DMS79 (cell line): ENCODE measurements around the gene UPK2.
"Not testable (repeated sequence)": the region's sequence is repeated elsewhere in the genome, so short reads cannot be mapped to it uniquely, and the experiment has no call there.

Experiments
- DNase-seq: peaks from one replicate; lab custom pipeline; 2025; lab: John Stamatoyannopoulos, UW

Gene UPK2

GRCh38 chr11:118938491-118939403 is 17.4 kb upstream of the UPK2 start:
- no peak for DNase-seq

GRCh38 chr11:118939404-118939915 is 16.6 kb upstream of the UPK2 start:
- no peak for DNase-seq

GRCh38 chr11:118939953-118940598 is 16.0 kb upstream of the UPK2 start:
- DNase-seq = no peak

- DNase-seq = no peak
These were observed 9.0 kb upstream of the UPK2 start for GRCh38 chr11:118947091-118947490.

GRCh38 chr11:118948000-118948399 is 8.1 kb upstream of the UPK2 start:
- no peak for DNase-seq

GRCh38 chr11:118953265-118953664 is 2.8 kb upstream of the UPK2 start:
- peak; percentile 80 for DNase-seq

- not testable (repeated sequence) for DNase-seq
These were observed 2.1 kb upstream of the UPK2 start for GRCh38 chr11:118953976-118954375.

- DNase-seq = no peak
These were observed 860 bp downstream of the UPK2 start for GRCh38 chr11:118956847-118957469.

- DNase-seq = no peak
These were observed 1.5 kb downstream of the UPK2 start for GRCh38 chr11:118957549-118957948.

GRCh38 chr11:118957968-118958367 is 1.9 kb downstream of the UPK2 start:
- no peak for DNase-seq

- no peak for DNase-seq
These were observed 2.5 kb downstream of the UPK2 start for GRCh38 chr11:118958577-118958976.

GRCh38 chr11:118961189-118961588 is 5.1 kb downstream of the UPK2 start:
- DNase-seq = no peak

GRCh38 chr11:118961591-118961990 is 5.5 kb downstream of the UPK2 start:
- no peak for DNase-seq

GRCh38 chr11:118969508-118969907 is 13.4 kb downstream of the UPK2 start:
- not testable (repeated sequence) for DNase-seq

GRCh38 chr11:118971646-118972045 is 15.5 kb downstream of the UPK2 start, which contains the start of gene FOXR1:
TSS of gene FOXR1 (plus strand) at chr11:118971761. CDS start at chr11:118971932, 171 bp downstream.
- no peak for DNase-seq

GRCh38 chr11:118973985-118974384 is 17.9 kb downstream of the UPK2 start:
- DNase-seq = no peak

- DNase-seq = no peak
These were observed 19.9 kb downstream of the UPK2 start for GRCh38 chr11:118975771-118976709.

- no peak for DNase-seq
These were observed 23.3 kb downstream of the UPK2 start for GRCh38 chr11:118979434-118979833.

- DNase-seq = no peak
These were observed 24.2 kb downstream of the UPK2 start for GRCh38 chr11:118980191-118980881.

GRCh38 chr11:118984337-118984736 is 28.2 kb downstream of the UPK2 start:
- not testable (repeated sequence) for DNase-seq

- peak; percentile 69 for DNase-seq
These were observed 28.7 kb downstream of the UPK2 start for GRCh38 chr11:118984825-118985224.
